GM12878 (cell line): ENCODE results near the gene PPP2R3C. TPM values are rescaled to one million over a fixed set of nuclear protein-coding genes. Genes with fewer than 3 reads are reported as not detected.
"Not testable (repeated sequence)": the region's sequence is repeated elsewhere in the genome, so short reads cannot be mapped to it uniquely, and the experiment has no call there.

ENCODE experiments used
- ATAC-seq: fragments of 200-7000 bp; cut with Tn5 transposase; 3 replicates; pipeline ENCODE4 v1.9.1; 2020; ENCODE audit warnings: mild to moderate bottlenecking, moderate library complexity
- BruUV-seq: library from RNA; stranded (reverse); fragments of 400-500 nt; replicated peaks from 2 replicates; lab custom pipeline; 2021; lab: Mats Ljungman, UMichigan
- CTCF ChIA-PET: fragments of 300-600 bp; sonication (Branson Sonifier 250); formaldehyde crosslinking; extraction: SDS; loops from one replicate; lab custom pipeline; 2021; ENCODE audit warnings: inconsistent platforms; lab: Yijun Ruan, JAX
- POLR2A ChIA-PET: fragments of 350-600 bp; formaldehyde crosslinking; extraction: SDS; loops from one replicate; lab custom pipeline; 2021; ENCODE audit warnings: inconsistent platforms; lab: Charles Lee
- RAD21 ChIA-PET: fragments of 300-600 bp; sonication (Branson Sonifier 250); formaldehyde crosslinking; loops from one replicate; lab custom pipeline; 2023; ENCODE audit warnings: antibody characterized with exemption; ENCODE audit not compliant: unreplicated experiment; lab: Charles Lee
- SMC1A ChIA-PET: fragments of 300-600 bp; sonication (Branson Sonifier 250); formaldehyde crosslinking; loops from one replicate; lab custom pipeline; 2023; ENCODE audit not compliant: unreplicated experiment, uncharacterized antibody; lab: Charles Lee
- DNase-seq: peaks from one replicate; pipeline ENCODE4 v3.0.0-alpha.2; 2011; ENCODE audit warnings: low read depth, low spot score
- FAIRE-seq: peaks from 3 replicates; lab custom pipeline; 2011; peaks lifted over from hg19 to GRCh38; lab: Jason Lieb, UNC
- H2AFZ ChIP-seq: 2 replicates; pipeline ENCODE4 v1.6.0; 2011; ENCODE audit warnings: low read depth, low read length, control low read depth; ENCODE audit not compliant: control insufficient read depth
- H3K27ac ChIP-seq: 2 replicates; pipeline ENCODE4 v1.5.1; 2011; ENCODE audit warnings: control low read depth; ENCODE audit not compliant: control insufficient read depth, insufficient read depth
- H3K27me3 ChIP-seq, 2 experiments: replicated peaks in 1 of 2; 2 replicates each; pipeline versions ENCODE4 v1.6.0 to v1.6.1; 2011; ENCODE audit warnings: low read length in 1 of 2; ENCODE audit not compliant: control insufficient read depth in 2 of 2, insufficient read depth in 2 of 2
- H3K36me3 ChIP-seq, 2 experiments: 2 replicates each; pipeline ENCODE4 v1.5.1; 2011; ENCODE audit warnings: low read length in 1 of 2; ENCODE audit not compliant: control insufficient read depth in 2 of 2, insufficient read depth in 2 of 2
- H3K4me1 ChIP-seq: 2 replicates; pipeline ENCODE4 v1.6.1; 2011; ENCODE audit warnings: mild to moderate bottlenecking, low read length, moderate library complexity, mixed read lengths; ENCODE audit not compliant: control insufficient read depth, insufficient read depth
- H3K4me2 ChIP-seq: 2 replicates; pipeline ENCODE4 v1.6.0; 2011; ENCODE audit warnings: control low read depth; ENCODE audit not compliant: control insufficient read depth, insufficient read depth
- H3K4me3 ChIP-seq: fragments of 200-600 bp; sonication (generic); 2 replicates; pipeline ENCODE4 v1.5.1; 2016
- H3K79me2 ChIP-seq: 2 replicates; pipeline ENCODE4 v1.6.0; 2011; ENCODE audit warnings: low read length; ENCODE audit not compliant: control insufficient read depth, insufficient read depth
- H3K9ac ChIP-seq: 2 replicates; pipeline ENCODE4 v1.8.0; 2011; ENCODE audit warnings: low read length, control low read depth, mixed read lengths; ENCODE audit not compliant: control insufficient read depth, insufficient read depth
- H3K9me3 ChIP-seq: replicated peaks from 3 replicates; pipeline ENCODE4 v1.5.1; 2011; ENCODE audit warnings: mild to moderate bottlenecking, low read length; ENCODE audit not compliant: control insufficient read depth, insufficient read depth
- H4K20me1 ChIP-seq: 2 replicates; pipeline ENCODE4 v1.6.0; 2011; ENCODE audit not compliant: control insufficient read depth, insufficient read depth
- CHD4 ChIP-seq: fragments of 200-600 bp; sonication (generic); IDR thresholded peaks from 2 replicates; pipeline ENCODE4 v1.6.1; 2016; ENCODE audit warnings: mild to moderate bottlenecking
- CUX1 ChIP-seq: IDR thresholded peaks from 2 replicates; pipeline ENCODE4 v1.6.1; 2012; ENCODE audit warnings: improper control_type of control experiment, low read depth, low read length; ENCODE audit not compliant: insufficient replicate concordance
- ETV6 ChIP-seq, 2 experiments: fragments of 450-650 bp in 1 of 2; IDR thresholded peaks in 1 of 2; conservative IDR thresholded peaks in 1 of 2; 2 replicates each; pipeline ENCODE4 v1.6.1; 2014; ENCODE audit warnings: antibody characterized with exemption in 1 of 2, borderline replicate concordance in 1 of 2, low read depth in 1 of 2, mild to moderate bottlenecking in 1 of 2, moderate library complexity in 1 of 2
- IRF3 ChIP-seq: fragments of 450-650 bp; IDR thresholded peaks from 2 replicates; pipeline ENCODE4 v1.6.1; 2014; ENCODE audit warnings: mild to moderate bottlenecking
- NR2C1 ChIP-seq: fragments of 450-650 bp; IDR thresholded peaks from 2 replicates; pipeline ENCODE4 v1.6.1; 2017; ENCODE audit warnings: antibody characterized with exemption, mild to moderate bottlenecking, moderate library complexity
- RAD51 ChIP-seq: fragments of 450-650 bp; IDR thresholded peaks from 2 replicates; pipeline ENCODE4 v1.6.1; 2016; ENCODE audit warnings: moderate library complexity, mild to moderate bottlenecking, inconsistent platforms
- USF2 ChIP-seq: IDR thresholded peaks from 2 replicates; pipeline ENCODE4 v1.6.1; 2011; ENCODE audit warnings: low read depth, low read length, improper control_type of control experiment, borderline replicate concordance
- WGBS: methylation state at CpG from one replicate; pipeline ENCODE4 v1.1.6; 2016; ENCODE audit warnings: low lambda C conversion rate; ENCODE audit not compliant: insufficient replicate concordance, insufficient coverage; ENCODE audit errors: missing lambda C conversion rate; 5-methylcytosine and 5-hydroxymethylcytosine counted together
- in situ Hi-C: fragments of 300-500 bp; cut with MboI; formaldehyde crosslinking; loops from 9 replicates; pipeline ENCODE4 v1.14.3; 2018; ENCODE audit warnings: mixed read lengths
- intact Hi-C: fragments of 100-400 bp; cut with micrococcal nuclease; formaldehyde crosslinking; loops from one replicate; pipeline ENCODE4 v1.14.2; 2022; ENCODE audit not compliant: unreplicated experiment
- polyA plus RNA-seq, 11 experiments: library from polyadenylated mRNA; depleted of rRNA in 4 of 11; unstranded in 6 of 11; stranded (reverse) in 5 of 11; fragments of >200 nt; fragmentation: Nextera tagmentation in 4 of 11; fragmentation: Illumina TruSeq in 1 of 11; extraction: Ambion mirVana in 4 of 11; extraction: Trizol in 1 of 11; gene quantifications; 1 replicate in 1 of 11; 2 replicates in 10 of 11; pipeline versions ENCODE4 v1.2.1 to v1.2.3, GENCODE V29; 2011 to 2016; ENCODE audit warnings: inconsistent platforms in 2 of 11, missing spikeins in 2 of 11, low read depth in 1 of 11
- total RNA-seq, 4 experiments: library from RNA; depleted of rRNA in 3 of 4; stranded (reverse); fragments of >200 nt in 3 of 4; fragmentation: Illumina TruSeq in 1 of 4; extraction: Trizol in 1 of 4; gene quantifications; 2 replicates each; pipeline versions ENCODE4 v1.2.1 to v1.2.3, GENCODE V29; 2013 to 2021

PPP2R3C gene
- total and polyA plus RNA-seq, 10 of the 15 experiments (the other 5 are each of a cell fraction or from before 2014, with no cell fraction given): 27.6 to 80.5 (median 42.9) TPM

DNA sequence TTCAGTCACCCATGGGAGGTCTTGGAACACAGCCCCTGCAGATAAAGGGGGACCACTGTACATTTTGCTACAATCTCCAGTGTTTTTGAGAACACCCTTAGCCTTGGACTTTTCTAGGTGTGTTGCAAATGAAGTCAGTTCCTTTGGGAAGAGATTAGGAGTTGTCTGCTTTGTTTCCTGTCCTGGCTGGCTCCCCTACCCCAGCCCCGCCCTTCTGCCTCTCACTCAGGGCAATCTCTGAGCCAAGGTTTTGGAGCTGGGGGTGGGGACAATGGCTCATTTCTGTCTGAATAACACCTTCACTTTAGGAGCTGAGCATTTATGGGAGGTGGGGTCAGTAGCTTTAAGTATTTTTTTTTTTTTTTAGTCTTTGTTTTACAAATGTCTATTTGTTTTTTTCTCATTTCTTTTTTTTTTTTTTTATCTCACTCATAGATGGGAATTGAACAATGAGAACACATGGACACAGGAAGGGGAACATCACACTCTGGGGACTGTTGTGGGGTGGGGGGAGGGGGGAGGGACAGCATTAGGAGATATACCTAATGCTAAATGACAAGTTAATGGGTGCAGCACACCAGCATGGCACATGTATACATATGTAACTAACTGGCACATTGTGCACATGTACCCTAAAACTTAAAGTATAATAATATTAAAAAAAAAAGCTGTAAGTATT is 60.5 kb downstream of the PPP2R3C start:
- H3K4me1 ChIP-seq, FAIRE-seq, in situ Hi-C loops, H3K9ac ChIP-seq, H4K20me1 ChIP-seq, H3K4me2 ChIP-seq, H3K4me3 ChIP-seq, H3K9me3 ChIP-seq, BruUV-seq, H3K27me3 ChIP-seq, H3K79me2 ChIP-seq, H2AFZ ChIP-seq, ATAC-seq, DNase-seq, intact Hi-C loops, H3K27ac ChIP-seq, H3K36me3 ChIP-seq: not testable (repeated sequence)
- WGBS: 100% methylated on average over 1 of the region's 1 CpG
- ChIA-PET SMC1A (interaction anchor here (0.6 kb wide), 1 partner anchor 15 kb away, joined by 3 read pairs; the partner anchor contains the start of gene FAM177A1), POLR2A (interaction anchor here (0.7 kb wide), 2 partner anchors 79 to 351 kb away, joined by 3 to 4 read pairs; partner anchors contain the start of gene SRP54), RAD21 (interaction anchor here (0.7 kb wide), 1 partner anchor 15 kb away, joined by 3 read pairs; the partner anchor contains the start of gene FAM177A1), CTCF (interaction anchor here (1.1 kb wide), 1 partner anchor 13 kb away, joined by 4 read pairs; no protein-coding TSS in a partner anchor)

DNA sequence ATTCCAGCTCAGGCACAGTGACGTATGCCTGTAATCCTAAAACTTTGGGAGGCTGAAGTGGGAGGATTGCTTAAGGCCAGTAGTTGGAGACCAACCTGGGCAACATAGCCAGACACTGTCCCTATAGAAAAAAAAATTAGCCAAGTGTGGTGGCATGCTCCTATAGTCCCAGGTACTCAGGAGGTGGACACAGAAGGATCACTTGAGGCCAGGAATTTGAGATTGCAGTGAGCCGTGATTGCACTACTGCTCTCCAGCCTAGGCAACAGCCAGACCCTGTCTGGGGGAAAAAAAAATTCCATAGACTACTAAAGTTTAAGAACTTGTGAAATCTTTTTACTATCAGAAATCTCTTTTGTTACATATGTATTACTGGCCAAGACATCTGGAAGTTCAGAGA is 69.2 kb downstream of the PPP2R3C start:
- Histone ChIP-seq H3K4me1 (peaks cover 2% of the 10 kb centered on the region; the same call in 1 of the 2 replicates), H3K9ac (no peak overlapping the region), H3K27me3 (no peaks in the 10 kb centered on the region), H3K27ac (no peak overlapping the region), H3K36me3 (no peaks in the 10 kb centered on the region), H3K4me2 (no peak overlapping the region), H3K4me3 (no peak overlapping the region), H3K9me3 (no peaks in the 10 kb centered on the region), H2AFZ (no peak overlapping the region), H3K79me2 (peaks cover 1% of the 10 kb centered on the region; the same call in 1 of the 2 replicates), H4K20me1 (no peaks in the 10 kb centered on the region)
- no peak for FAIRE-seq
- SMC1A ChIA-PET: no interaction called here
- WGBS: 100% methylated on average over 2 of the region's 2 CpGs
- CTCF ChIA-PET: no interaction called here
- intact Hi-C loops: no loop called here
- POLR2A ChIA-PET: interaction anchor here (0.6 kb wide), 1 partner anchor 38 kb away, joined by 3 read pairs; no protein-coding TSS in a partner anchor
- in situ Hi-C loops: no loop called here
- ATAC-seq: no peak
- no peak for DNase-seq
- RAD21 ChIA-PET: no interaction called here
- BruUV-seq: no TSS peak
- TF ChIP-seq IRF3 (no peak), ETV6 (conservative IDR thresholded peaks at IDR 0.05 in 1 of 2, IDR thresholded peaks at IDR 0.05 in 1 of 2; ENCODE audit: borderline replicate concordance in 1 of 2, low read depth in 1 of 2) (no peak), CUX1 (no peak), USF2 (no peak), RAD51 (no peak), NR2C1 (no peak), CHD4 (no peak)
